ENCODE measurements around the gene DLEC1. TPM values are rescaled to one million over a fixed set of nuclear protein-coding genes. Genes with fewer than 3 reads are reported as not detected.

The DLEC1 gene
- total and polyA plus RNA-seq, 2 of the 4 experiments (the other 2 are of a cell fraction), result 0.03 TPM; not detected in 1

DNA sequence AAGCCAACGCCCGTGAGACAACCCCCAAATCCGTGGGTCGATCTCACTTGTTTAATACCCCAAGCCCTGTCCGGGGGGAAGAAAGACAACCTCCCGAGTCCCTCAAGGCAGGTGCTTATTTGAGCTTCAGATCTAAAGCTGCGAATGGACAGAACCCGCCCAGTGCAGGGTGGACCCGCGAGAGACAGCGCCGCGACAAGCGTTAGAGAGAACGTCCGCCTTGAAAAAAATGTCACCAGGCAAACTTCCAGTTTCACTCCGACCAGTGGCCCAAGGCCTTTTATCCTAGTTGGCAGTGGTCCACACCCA lies 125.6 kb downstream of the DLEC1 start:
- Histone ChIP-seq H2AFZ (replicated peaks; ENCODE audit: low read length, poor library complexity) (peak overlapping the region; percentile 89), H2AK9ac (replicated peaks; ENCODE audit: low read depth, low read length, poor library complexity) (peak overlapping the region; percentile 97), H3K9ac (ENCODE audit: low read depth, low read length) (peak overlapping the region; percentile 45), H3K23ac (ENCODE audit: low read depth, low read length) (peak overlapping the region; percentile 61), H4K5ac (ENCODE audit: low read depth, low read length) (peak overlapping the region; percentile 76), H4K20me1 (ENCODE audit: insufficient read depth, low read length) (peaks cover 5% of the 10 kb centered on the region; the same call in 1 of the 2 replicates), H3K4me3 (ENCODE audit: insufficient read depth, low read depth, low read length) (peak overlapping the region; percentile 57), H4K91ac (ENCODE audit: insufficient read depth, low read depth, low read length) (peak overlapping the region; percentile 75), H2BK120ac (ENCODE audit: low read depth, low read length) (peak overlapping the region; percentile 42), H3K56ac (ENCODE audit: extremely low read depth, insufficient read depth, low read length) (peak overlapping the region; percentile 65; the same call in 1 of the 2 replicates), H3K27me3 (ENCODE audit: control insufficient read depth, insufficient read depth, low read length) (no peaks in the 10 kb centered on the region), H3K14ac (replicated peaks; ENCODE audit: low read depth, low read length) (peak overlapping the region; percentile 80), H3K4me2 (ENCODE audit: low read depth, low read length) (peak overlapping the region; percentile 70), H3K27ac (ENCODE audit: insufficient read depth, low read length) (peak overlapping the region; percentile 55), H3K4ac (ENCODE audit: low read depth, low read length) (peak overlapping the region; percentile 81), H2BK20ac (ENCODE audit: low read depth, low read length) (0 out of 2 replicates have a peak overlapping the region, but pooled peaks have one; percentile 14), H3K4me1 (ENCODE audit: control insufficient read depth, insufficient read depth, low read length) (peaks cover 2% of the 10 kb centered on the region; the same call in 1 of the 2 replicates), H3K36me3 (ENCODE audit: control insufficient read depth, insufficient read depth, low read length) (no peaks in the 10 kb centered on the region), H2AK5ac (ENCODE audit: low read depth, low read length) (peak overlapping the region; percentile 65), H3K9me1 (ENCODE audit: insufficient read depth, low read length) (0 out of 2 replicates have a peak, but pooled peaks cover 2% of the 10 kb centered on the region), H2BK5ac (ENCODE audit: low read depth, low read length, poor library complexity, severe bottlenecking) (peak overlapping the region; percentile 47), H3K9me3 (ENCODE audit: control insufficient read depth, insufficient read depth, low read length) (no peaks in the 10 kb centered on the region), H4K8ac (ENCODE audit: low read depth in 2 of 2, low read length in 2 of 2) (peak overlapping the region; percentile 86 to 96), H3K79me1 (ENCODE audit: low read depth in 1 of 2, low read length in 2 of 2) (peaks cover 0 to 14% of the 10 kb centered on the region in 2 experiments; a peak in 2 of 4 replicates), H3K18ac (ENCODE audit: low read depth, low read length) (peak overlapping the region; percentile 18; the same call in 1 of the 2 replicates), H2BK15ac (ENCODE audit: low read depth, low read length) (peak overlapping the region; percentile 28; the same call in 1 of the 3 replicates)
- DNase-seq (no peak), ATAC-seq (ENCODE audit: low read depth) (peak; percentile 12)
- no peak for TF ChIP-seq RFX5 (IDR thresholded peaks at IDR 0.05; ENCODE audit: low read depth, low read length)
- no peak for TF ChIP-seq MAZ (IDR thresholded peaks at IDR 0.05; ENCODE audit: borderline replicate concordance, low read depth, low read length)
- TF ChIP-seq SMC3 (IDR thresholded peaks at IDR 0.05; ENCODE audit: low read depth, low read length), result no peak
- no peak for TF ChIP-seq MAFK (IDR thresholded peaks at IDR 0.05; ENCODE audit: low read depth, low read length)
- TF ChIP-seq, protein P1, sequence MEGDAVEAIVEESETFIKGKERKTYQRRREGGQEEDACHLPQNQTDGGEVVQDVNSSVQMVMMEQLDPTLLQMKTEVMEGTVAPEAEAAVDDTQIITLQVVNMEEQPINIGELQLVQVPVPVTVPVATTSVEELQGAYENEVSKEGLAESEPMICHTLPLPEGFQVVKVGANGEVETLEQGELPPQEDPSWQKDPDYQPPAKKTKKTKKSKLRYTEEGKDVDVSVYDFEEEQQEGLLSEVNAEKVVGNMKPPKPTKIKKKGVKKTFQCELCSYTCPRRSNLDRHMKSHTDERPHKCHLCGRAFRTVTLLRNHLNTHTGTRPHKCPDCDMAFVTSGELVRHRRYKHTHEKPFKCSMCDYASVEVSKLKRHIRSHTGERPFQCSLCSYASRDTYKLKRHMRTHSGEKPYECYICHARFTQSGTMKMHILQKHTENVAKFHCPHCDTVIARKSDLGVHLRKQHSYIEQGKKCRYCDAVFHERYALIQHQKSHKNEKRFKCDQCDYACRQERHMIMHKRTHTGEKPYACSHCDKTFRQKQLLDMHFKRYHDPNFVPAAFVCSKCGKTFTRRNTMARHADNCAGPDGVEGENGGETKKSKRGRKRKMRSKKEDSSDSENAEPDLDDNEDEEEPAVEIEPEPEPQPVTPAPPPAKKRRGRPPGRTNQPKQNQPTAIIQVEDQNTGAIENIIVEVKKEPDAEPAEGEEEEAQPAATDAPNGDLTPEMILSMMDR (conservative IDR thresholded peaks at IDR 0.05; ENCODE audit: low read depth, low read length), result no peak
- no peak for TF ChIP-seq NFE2L2 (IDR thresholded peaks at IDR 0.05; ENCODE audit: low read depth, low read length)
- no peak for TF ChIP-seq POLR2A (IDR thresholded peaks at IDR 0.05; ENCODE audit: low read depth, low read length)
- TF ChIP-seq CEBPB (IDR thresholded peaks at IDR 0.05; ENCODE audit: low read depth, low read length), result no peak
- TF ChIP-seq MXI1 (IDR thresholded peaks at IDR 0.05; ENCODE audit: borderline replicate concordance, low read depth, low read length), result no peak
- TF ChIP-seq, protein P2, sequence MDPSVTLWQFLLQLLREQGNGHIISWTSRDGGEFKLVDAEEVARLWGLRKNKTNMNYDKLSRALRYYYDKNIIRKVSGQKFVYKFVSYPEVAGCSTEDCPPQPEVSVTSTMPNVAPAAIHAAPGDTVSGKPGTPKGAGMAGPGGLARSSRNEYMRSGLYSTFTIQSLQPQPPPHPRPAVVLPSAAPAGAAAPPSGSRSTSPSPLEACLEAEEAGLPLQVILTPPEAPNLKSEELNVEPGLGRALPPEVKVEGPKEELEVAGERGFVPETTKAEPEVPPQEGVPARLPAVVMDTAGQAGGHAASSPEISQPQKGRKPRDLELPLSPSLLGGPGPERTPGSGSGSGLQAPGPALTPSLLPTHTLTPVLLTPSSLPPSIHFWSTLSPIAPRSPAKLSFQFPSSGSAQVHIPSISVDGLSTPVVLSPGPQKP (IDR thresholded peaks at IDR 0.05; ENCODE audit: borderline replicate concordance, low read depth, low read length), result no peak
- TF ChIP-seq FOS (IDR thresholded peaks at IDR 0.05; ENCODE audit: low read depth, low read length), result no peak
- TF ChIP-seq BHLHE40 (IDR thresholded peaks at IDR 0.05; ENCODE audit: low read depth, low read length), result no peak
- no peak for TF ChIP-seq RCOR1 (IDR thresholded peaks at IDR 0.05; ENCODE audit: insufficient replicate concordance, low read length)
- no peak for TF ChIP-seq RAD21 (IDR thresholded peaks at IDR 0.05; ENCODE audit: low read length)
- TF ChIP-seq CHD1 (IDR thresholded peaks at IDR 0.05; ENCODE audit: low read depth, low read length), result no peak
- TF ChIP-seq, protein P3, sequence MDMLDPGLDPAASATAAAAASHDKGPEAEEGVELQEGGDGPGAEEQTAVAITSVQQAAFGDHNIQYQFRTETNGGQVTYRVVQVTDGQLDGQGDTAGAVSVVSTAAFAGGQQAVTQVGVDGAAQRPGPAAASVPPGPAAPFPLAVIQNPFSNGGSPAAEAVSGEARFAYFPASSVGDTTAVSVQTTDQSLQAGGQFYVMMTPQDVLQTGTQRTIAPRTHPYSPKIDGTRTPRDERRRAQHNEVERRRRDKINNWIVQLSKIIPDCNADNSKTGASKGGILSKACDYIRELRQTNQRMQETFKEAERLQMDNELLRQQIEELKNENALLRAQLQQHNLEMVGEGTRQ (IDR thresholded peaks at IDR 0.05; ENCODE audit: low read depth, low read length), result no peak
- 2% methylated on average over 8 of the region's 17 CpGs; no CpG with 5 or more reads in 1 of the 2 experiments for WGBS, 2 experiments (ENCODE audit: extremely low coverage in 2 of 2, insufficient read length in 1 of 2)
- no TSS peak for BruUV-seq (replicated peaks)
- dilution Hi-C loops (cut with HindIII; ENCODE audit: low sequenced_read_pairs, unreplicated experiment) (no loop called here), intact Hi-C loops (cut with micrococcal nuclease) (no loop called here), in situ Hi-C loops (cut with MboI; ENCODE audit: low sequenced_read_pairs) (no loop called here)
- CTCF ChIA-PET, result interaction anchor here (0.5 to 1.2 kb wide), 4 partner anchors 9 to 27 kb away, joined by 3 to 4 read pairs (median 3); partner anchors contain the start of gene ACAA1
- POLR2A ChIA-PET (ENCODE audit: unreplicated experiment), result interaction anchor here (0.6 to 2.0 kb wide), 3 partner anchors 21 to 27 kb away, joined by 3 to 16 read pairs (median 10); partner anchors contain the start of gene ACAA1
